Right lobe of liver (tissue), 6 donors: ENCODE results near the gene OAS2. TPM values are rescaled to one million over a fixed set of nuclear protein-coding genes. Genes with fewer than 3 reads are reported as not detected.
"Not testable (repeated sequence)": the region's sequence is repeated elsewhere in the genome, so short reads cannot be mapped to it uniquely, and the experiment has no call there.

Source experiments
- ATAC-seq, 4 donors: fragments of 200-7000 bp; cut with Tn5 transposase; one replicate each; pipeline ENCODE4 v1.9.1; 2020; ENCODE audit warnings: mild to moderate bottlenecking in 4 of 4, moderate library complexity in 4 of 4
- DNase-seq, 3 donors: peaks; one replicate each; pipeline ENCODE4 v3.0.0-alpha.2; 2020
- H3K27ac ChIP-seq, 3 donors: fragments of 200-600 bp; one replicate each; pipeline ENCODE4 v1.8.0; 2022
- H3K27me3 ChIP-seq, 2 donors: fragments of 200-600 bp; one replicate each; pipeline ENCODE4 v1.8.0; 2022
- H3K36me3 ChIP-seq, 4 donors: fragments of 200-600 bp; sonication (generic) in 1 of 4; one replicate each; pipeline versions ENCODE4 v1.5.1 to v1.8.0; 2017 to 2022; ENCODE audit warnings: control low read depth in 1 of 4
- H3K4me1 ChIP-seq, 4 donors: fragments of 200-600 bp; sonication (generic) in 1 of 4; one replicate each; pipeline versions ENCODE4 v1.5.1 to v1.8.0; 2017 to 2022; ENCODE audit warnings: control low read depth in 1 of 4
- H3K4me3 ChIP-seq, 3 donors: fragments of 200-600 bp; one replicate each; pipeline ENCODE4 v1.8.0; 2022
- H3K9me3 ChIP-seq, 4 donors: fragments of 200-600 bp; sonication (generic) in 1 of 4; one replicate each; pipeline versions ENCODE4 v1.5.1 to v1.8.0; 2017 to 2022; ENCODE audit warnings: control low read depth in 1 of 4
- CTCF ChIP-seq, 4 donors: fragments of 200-600 bp in 3 of 4; fragments of 450-650 bp in 1 of 4; IDR thresholded peaks; one replicate each; pipeline versions ENCODE4 v1.5.1 to v1.8.0; 2016 to 2022; ENCODE audit warnings: antibody characterized with exemption in 4 of 4, mild to moderate bottlenecking in 2 of 4
- POLR2A ChIP-seq: fragments of 450-650 bp; IDR thresholded peaks from one replicate; pipeline ENCODE4 v1.6.1; 2017; ENCODE audit warnings: antibody characterized with exemption, mild to moderate bottlenecking
- WGBS: methylation state at CpG from one replicate; pipeline ENCODE4 v1.1.6; 2018; ENCODE audit warnings: low coverage, low lambda C conversion rate; ENCODE audit not compliant: insufficient coverage; ENCODE audit errors: missing lambda C conversion rate; 5-methylcytosine and 5-hydroxymethylcytosine counted together
- intact Hi-C, 2 donors: fragments of 100-400 bp; cut with DNase I; formaldehyde crosslinking; loops; one replicate each; pipeline versions ENCODE4 v1.11.2 to v1.14.1; 2022
- total RNA-seq, 6 experiments: library from RNA; depleted of rRNA in 2 of 6; stranded (reverse); fragments of >200 nt in 2 of 6; fragmentation: NEBNext Ultra II Directional in 3 of 6; extraction: Animal tissue kit (Norgen Biotek cat#: 25700) in 3 of 6; gene quantifications; one replicate each; pipeline versions ENCODE4 v1.1.0 to v1.2.4, GENCODE V29; 2016 to 2023
- donor health status: DM: no; HTN: yes; CAD: no.
- donor health status: DM: no; HTN: no; CAD: no.
- donor health status: DM: no; HTN: no; CAD: no.
- donor health status: DM: no; HTN: yes; CAD: no.
- donor health status: DM: no; HTN: yes; CAD: no.

OAS2 gene
- total RNA-seq, 6 experiments from 2014 or later: 5.2 to 13.4 (median 7.1) TPM

- no peaks in the 10 kb centered on the region for H3K27me3 ChIP-seq
- ATAC-seq: no peak
- TF ChIP-seq CTCF (IDR thresholded peaks at IDR 0.05) (no peak), POLR2A (no peak)
- 63% methylated on average over 3 of the region's 3 CpGs for WGBS
- intact Hi-C loops: no loop called here
- DNase-seq: no peak
- no peaks in the 10 kb centered on the region for H3K9me3 ChIP-seq
- H3K4me1 ChIP-seq: peaks cover 0 to 3% (median 0%) of the 10 kb centered on the region in 4 donors
- no peaks in the 10 kb centered on the region for H3K36me3 ChIP-seq
- no peak overlapping the region for H3K4me3 ChIP-seq
- H3K27ac ChIP-seq: no peak overlapping the region
These were observed 9.9 kb downstream of the OAS2 start for GRCh38 chr12:112988224-112988623.

GRCh38 chr12:112988823-112989385 lies 10.6 kb downstream of the OAS2 start:
- H3K4me1 ChIP-seq, intact Hi-C loops, H3K36me3 ChIP-seq, H3K27me3 ChIP-seq, ATAC-seq, H3K4me3 ChIP-seq, DNase-seq, H3K27ac ChIP-seq, H3K9me3 ChIP-seq: not testable (repeated sequence)
- WGBS: 73% methylated on average over 2 of the region's 3 CpGs

DNA sequence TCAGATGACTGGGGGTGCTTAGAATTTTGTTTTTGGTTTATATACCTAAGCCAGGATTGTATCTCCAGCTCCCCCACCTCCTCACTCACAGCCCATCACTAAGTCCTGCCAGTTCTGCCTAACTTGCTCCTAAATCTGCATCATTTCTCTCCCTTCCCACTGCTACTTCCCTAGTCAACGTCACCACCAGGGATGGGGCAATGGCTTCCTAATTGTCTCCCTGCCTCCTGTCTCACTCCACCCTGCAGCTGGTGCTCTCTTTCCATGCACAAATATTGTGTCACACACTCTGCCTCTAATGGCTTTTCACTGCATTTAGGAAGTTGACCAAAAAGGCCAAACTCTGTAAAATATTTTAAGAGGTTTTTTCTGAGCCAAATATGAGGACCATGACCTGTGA lies 11.5 kb downstream of the OAS2 start:
- Histone ChIP-seq H3K27ac (no peak overlapping the region), H3K4me1 (peaks cover 0 to 9% (median 4%) of the 10 kb centered on the region in 4 donors), H3K9me3 (no peaks in the 10 kb centered on the region), H3K27me3 (no peaks in the 10 kb centered on the region), H3K36me3 (no peaks in the 10 kb centered on the region), H3K4me3 (no peak overlapping the region)
- 36% methylated on average over 1 of the region's 1 CpG for WGBS
- intact Hi-C loops: no loop called here
- TF ChIP-seq POLR2A (no peak), CTCF (IDR thresholded peaks at IDR 0.05) (no peak)
- ATAC-seq (no peak), DNase-seq (no peak)

GRCh38 chr12:112992541-112993398 lies 14.5 kb downstream of the OAS2 start:
- peaks cover 0 to 1% (median 0%) of the 10 kb centered on the region in 4 donors for H3K36me3 ChIP-seq
- no peak overlapping the region for H3K4me3 ChIP-seq
- peak; percentile 93 to 98 (median 96) for TF ChIP-seq CTCF (IDR thresholded peaks at IDR 0.05)
- no peak for TF ChIP-seq POLR2A
- DNase-seq (peak in 2 of 3 donors; percentile 57 to 70), ATAC-seq (peak; percentile 88 to 93 (median 90))
- H3K4me1 ChIP-seq: peaks cover 0 to 16% (median 4%) of the 10 kb centered on the region in 4 donors
- intact Hi-C loops: no loop called here
- H3K27me3 ChIP-seq: no peaks in the 10 kb centered on the region
- H3K27ac ChIP-seq: no peak overlapping the region
- H3K9me3 ChIP-seq: no peaks in the 10 kb centered on the region
- WGBS: 6% methylated on average over 2 of the region's 2 CpGs

GRCh38 chr12:112995008-112995407 lies 16.7 kb downstream of the OAS2 start:
- Histone ChIP-seq H3K4me3 (peak overlapping the region in 1 of 3 donors; percentile 13), H3K27ac (peak overlapping the region in 2 of 3 donors; percentile 25 to 31), H3K36me3 (peaks cover 0 to 6% (median under 1%) of the 10 kb centered on the region in 4 donors), H3K27me3 (no peaks in the 10 kb centered on the region), H3K9me3 (no peaks in the 10 kb centered on the region), H3K4me1 (peaks cover 0 to 16% (median 4%) of the 10 kb centered on the region in 4 donors)
- TF ChIP-seq CTCF (IDR thresholded peaks at IDR 0.05): no peak
- TF ChIP-seq POLR2A: no peak
- intact Hi-C loops: no loop called here
- 33% methylated on average over 5 of the region's 5 CpGs for WGBS
- DNase-seq: no peak
- peak; percentile 83 to 88 (median 86) for ATAC-seq
